Cerebellar cortex (tissue), 1 donor: ENCODE results near the gene GLIS1.

Source experiments
- DNase-seq: peaks from one replicate; pipeline ENCODE4 v3.0.0-alpha.2; 2015; ENCODE audit warnings: low spot score

GLIS1 gene

GRCh38 chr1:53693773-53694717 lies 44.9 kb downstream of the GLIS1 start:
- DNase-seq = no peak

GRCh38 chr1:53693339-53693738 lies 45.6 kb downstream of the GLIS1 start:
- DNase-seq = no peak

DNA sequence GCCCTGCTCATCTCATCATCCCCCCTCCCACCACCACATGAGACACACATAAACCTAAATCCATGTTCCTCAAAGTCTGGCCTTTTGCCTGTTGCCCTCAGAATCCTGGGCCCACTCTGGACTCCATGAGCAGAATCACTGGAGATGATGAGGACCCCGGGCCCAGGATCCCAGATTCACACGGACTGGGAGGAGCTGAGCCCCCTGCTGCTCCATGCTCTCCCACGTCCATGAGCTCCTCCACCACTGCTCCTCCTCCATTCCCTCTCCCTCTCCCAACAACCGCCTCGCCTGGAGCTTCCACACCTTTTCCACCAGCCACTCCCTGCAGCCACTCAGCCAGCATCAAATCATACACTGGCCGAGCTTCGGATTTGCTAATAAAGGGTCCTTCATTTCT lies 47.6 kb downstream of the GLIS1 start:
- no peak for DNase-seq

DNA sequence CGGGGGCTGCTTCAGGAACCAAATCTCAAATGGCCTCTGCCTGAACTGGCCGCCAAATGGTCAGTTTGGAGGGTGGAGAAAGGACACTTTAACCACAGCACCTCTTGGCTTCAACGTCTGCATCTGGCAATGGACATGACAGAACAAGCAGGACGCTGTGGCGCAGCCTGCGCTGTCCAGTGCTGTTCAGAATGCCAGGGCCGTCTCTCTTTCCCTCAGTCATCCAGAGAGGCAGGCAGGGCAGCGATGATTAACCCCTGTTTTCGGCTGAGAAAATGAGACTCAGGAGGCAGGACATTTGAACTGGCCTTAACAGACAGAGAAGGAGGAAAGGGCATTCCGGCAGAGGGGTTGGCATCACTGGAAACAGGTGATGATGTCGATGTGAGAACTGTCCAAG lies 48.6 kb downstream of the GLIS1 start:
- no peak for DNase-seq

DNA sequence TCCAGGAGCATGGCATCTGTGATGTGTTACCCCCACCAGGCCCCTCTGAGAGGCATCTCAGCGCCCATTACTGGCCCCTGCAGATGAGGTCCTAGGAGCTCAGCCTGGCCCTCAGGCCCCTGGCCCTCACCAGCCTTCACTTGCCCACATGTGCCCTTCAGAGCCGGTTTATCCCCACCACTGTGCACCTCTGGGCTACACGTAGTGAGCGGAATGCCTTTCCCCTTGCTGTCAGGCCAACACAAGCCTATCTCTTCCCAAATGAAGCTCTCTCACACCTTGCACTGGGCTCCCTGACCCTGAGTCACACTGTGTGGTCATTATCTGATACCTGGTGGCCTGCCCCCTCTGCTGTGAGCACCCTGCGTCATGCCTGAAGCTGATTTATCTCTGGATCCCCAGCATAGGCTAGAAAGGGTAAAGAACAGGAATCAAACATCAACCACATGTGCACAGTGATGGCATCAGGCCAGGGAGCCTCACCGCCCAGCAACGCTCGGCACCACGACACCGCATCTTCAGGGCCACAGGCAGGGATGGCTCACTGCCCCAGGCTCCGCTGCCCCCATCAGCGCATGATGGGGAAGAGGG lies 49.1 kb downstream of the GLIS1 start:
- DNase-seq = no peak

GRCh38 chr1:53689223-53689622 lies 49.7 kb downstream of the GLIS1 start:
- DNase-seq = no peak

DNA sequence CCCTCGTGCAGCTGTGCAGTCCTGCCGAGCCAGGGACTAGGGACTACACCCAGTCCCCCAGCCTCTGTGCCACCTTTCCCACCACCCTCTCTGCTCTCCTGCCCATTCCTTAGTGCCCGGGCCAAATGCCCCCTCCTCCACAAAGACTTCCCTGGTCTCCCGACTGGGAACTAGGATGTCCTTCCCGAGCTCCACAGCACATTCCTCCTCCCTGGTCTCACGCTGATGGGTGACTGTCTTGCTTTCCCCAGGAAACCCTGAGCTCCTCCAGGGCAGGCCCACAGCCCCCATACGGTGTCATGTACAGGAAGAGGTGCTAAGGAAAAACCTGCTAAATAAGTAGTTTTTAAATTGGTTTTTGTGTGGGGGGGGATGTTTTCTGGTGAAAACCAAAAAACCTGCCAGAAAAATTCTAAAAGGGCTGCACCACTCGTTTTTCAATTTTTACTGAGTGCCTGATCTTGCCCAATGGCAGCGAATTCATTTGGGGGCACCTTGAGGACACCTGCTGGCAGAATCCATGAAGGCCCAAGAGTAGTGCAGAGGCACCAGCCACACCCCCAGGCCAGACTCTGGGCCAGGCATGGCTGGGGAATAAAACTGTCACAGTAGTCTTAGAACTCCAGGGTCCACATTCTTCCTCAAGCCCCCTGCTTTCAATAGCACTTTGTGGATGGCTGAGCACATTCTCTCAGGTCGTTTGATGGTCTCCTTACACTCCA lies 50.4 kb downstream of the GLIS1 start:
- no peak for DNase-seq

GRCh38 chr1:53687901-53688300 lies 51.1 kb downstream of the GLIS1 start:
- DNase-seq = no peak

- DNase-seq = no peak
Observed at GRCh38 chr1:53687426-53687825, 51.5 kb downstream of the GLIS1 start.

DNA sequence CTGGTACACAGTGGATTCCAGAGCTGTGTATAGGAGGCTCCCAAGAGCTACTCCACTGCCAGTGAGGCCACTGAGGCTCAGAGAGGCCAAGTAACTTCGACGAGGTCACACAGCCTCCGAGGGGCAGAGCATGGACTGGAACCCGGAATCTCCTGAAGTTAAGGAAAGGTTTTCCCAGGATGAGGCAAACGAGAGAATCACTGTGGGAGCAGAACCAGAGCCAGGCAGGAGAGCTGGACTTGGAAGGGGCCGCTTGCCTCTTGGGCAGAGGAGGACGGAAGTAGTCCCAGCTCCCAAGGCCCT lies 52.0 kb downstream of the GLIS1 start:
- no peak for DNase-seq

GRCh38 chr1:53686091-53686964 lies 52.6 kb downstream of the GLIS1 start:
- DNase-seq = peak; percentile 50

- peak; percentile 79 for DNase-seq
Observed at GRCh38 chr1:53685272-53686051, 53.5 kb downstream of the GLIS1 start.

GRCh38 chr1:53684741-53685140 lies 54.2 kb downstream of the GLIS1 start:
- DNase-seq = peak; percentile 36

DNA sequence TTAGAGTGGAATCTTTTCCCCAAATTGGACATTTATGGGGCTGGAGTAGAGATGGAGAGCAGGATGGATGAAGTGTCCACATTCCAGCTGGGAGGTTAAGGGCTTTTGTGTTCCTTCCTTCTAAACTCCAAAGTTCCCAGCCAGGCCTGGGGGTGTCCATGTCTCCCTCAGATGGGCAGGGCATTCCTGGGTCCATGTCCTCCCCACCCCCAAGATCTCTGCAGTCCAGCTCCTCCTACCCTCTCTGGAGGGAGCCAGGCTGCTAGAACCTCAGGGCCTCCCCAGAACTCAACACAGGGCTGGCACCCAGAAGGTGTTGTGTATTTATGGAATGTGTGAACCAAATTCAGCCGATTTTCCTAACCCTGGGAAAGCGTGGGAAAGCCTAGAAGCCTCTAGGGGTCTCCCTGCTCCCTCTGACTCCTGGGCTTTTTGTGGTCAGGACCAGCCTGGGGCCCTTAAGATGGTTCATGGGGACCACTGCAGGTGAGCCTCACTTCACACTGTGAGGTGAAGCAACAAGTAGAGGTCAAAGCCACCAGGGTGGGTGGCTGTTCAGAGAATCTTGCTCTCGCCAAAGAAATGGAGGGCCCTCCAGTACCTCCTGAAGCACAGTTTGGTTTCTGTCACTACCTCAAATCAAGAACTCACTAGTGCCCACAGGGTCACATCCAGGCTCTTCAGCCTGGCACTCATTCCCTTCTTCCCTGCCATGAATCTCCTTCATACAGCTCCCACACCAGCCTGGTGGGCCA lies 54.8 kb downstream of the GLIS1 start:
- DNase-seq = peak; percentile 50

DNA sequence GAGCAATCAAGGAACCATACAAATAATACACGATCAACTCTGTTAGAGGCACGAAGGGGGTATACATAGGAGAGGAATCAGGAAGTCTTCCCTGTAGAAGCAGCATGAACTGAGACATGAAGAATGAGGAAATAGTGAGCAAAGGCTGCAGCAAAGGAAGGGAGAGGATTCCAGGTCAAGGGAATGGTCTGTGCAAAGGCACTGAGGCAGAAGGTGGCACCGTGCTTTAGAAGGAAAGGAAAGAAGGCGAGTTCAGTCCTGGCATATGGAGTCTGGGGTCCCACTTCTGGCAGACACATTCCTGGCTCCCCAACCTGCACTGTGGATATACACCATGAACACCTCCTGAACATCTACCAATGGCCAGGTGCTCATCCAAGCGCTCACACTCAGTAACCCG lies 56.1 kb downstream of the GLIS1 start:
- no peak for DNase-seq

GRCh38 chr1:53681977-53682685 lies 56.8 kb downstream of the GLIS1 start:
- DNase-seq = peak; percentile 77

- DNase-seq = no peak
Observed at GRCh38 chr1:53681351-53681976, 57.5 kb downstream of the GLIS1 start.

- DNase-seq = no peak
Observed at GRCh38 chr1:53680868-53681267, 58.1 kb downstream of the GLIS1 start.
